Measurements from ENCODE around the gene MID1.
"Not testable (repeated sequence)": the region's sequence is repeated elsewhere in the genome, so short reads cannot be mapped to it uniquely, and the experiment has no call there.

Gene MID1

DNA sequence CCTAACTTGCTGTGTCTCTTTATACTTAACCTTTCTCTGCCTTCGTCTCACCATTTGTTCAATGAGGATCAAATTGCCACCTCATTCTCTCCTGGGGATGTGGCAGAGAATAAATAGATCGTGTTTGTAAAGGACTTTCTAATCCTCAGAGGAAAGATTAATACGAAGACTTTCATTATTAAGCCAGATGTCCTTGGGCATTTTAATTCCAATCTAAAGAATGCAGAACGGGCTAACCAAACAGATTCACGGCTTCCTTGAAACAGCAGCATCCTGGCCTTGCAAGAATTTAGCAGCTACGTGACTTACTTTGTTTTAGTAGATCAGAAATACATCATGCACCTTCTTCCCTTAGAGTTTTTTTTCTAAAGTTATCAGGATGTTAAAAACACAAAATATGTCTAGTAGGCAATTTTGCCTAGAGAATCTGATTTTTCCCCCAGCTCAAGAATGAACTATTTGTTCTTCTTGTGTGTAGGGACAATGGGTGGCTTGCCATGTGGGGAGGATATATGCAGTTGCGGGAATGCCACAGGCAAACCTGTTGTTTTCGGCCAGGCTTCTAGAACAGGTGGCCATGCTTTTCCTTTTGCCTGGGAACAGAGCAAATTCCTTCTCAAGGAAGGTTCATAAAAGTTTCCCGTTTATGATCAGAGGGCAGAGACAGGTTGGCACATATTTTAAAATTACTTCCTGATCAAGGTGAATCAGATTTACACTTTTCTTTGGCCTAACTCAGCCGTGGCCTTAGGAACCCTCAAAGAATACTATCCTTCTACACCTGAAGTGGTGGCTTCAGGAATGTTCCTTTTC lies 3.0 kb downstream of the MID1 start:
- no peak for DNase-seq

DNA sequence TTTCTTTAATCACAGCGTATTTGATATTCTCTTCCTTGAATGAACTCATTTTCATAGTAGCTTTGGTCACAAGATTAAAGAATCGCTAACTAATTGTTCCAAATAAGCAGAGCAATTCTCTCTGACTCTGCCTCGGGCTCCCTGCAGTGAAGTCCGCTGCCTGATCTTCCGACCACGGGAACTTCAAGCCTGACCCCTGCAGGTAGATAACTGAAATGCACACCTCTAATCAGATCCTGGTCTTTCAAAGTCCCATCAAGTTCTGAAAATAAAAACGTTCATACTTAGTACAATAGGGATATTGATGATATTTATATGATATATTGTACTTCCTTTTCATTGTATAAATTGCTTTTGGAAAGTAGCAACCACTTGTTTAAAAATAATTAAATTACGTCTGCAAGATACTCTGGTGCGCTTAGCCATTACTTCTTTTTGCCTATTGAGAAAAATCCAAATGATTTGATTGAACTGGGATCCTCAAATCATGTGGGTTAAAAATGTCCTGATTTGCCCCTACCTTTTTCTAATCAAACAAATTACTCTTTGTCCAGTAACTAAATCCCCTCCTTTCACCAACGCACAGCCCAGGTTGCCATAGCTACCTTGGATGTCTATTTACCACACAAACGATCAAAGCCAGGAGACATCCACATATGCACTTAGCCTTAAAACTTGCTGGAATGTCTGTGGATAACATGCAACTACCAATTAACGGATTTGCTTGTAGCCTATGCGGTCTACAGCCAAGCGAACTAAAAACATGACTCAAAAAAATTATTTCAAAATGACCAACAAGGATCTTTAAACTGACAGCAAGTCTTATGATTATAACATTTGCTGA lies 4.2 kb downstream of the MID1 start:
- DNase-seq = no peak

DNA sequence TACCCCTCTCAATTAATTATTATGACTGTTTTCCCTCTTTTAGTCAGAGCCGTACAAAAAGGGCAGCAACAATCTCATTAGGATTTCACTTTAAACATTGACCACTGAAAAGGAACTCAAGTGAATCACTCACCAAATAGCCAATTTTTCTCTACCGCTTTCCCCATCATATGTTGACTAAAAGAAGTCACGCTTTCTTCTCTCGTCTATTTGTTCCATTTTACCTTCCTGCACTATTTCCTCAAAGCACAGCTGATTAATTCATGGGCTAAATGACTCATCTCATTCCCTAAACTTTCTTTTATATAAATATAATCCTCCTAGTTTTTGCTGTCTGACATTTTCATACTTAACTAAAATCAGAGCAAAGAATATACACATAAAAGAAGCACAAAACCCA lies 8.2 kb downstream of the MID1 start:
- DNase-seq = no peak

DNA sequence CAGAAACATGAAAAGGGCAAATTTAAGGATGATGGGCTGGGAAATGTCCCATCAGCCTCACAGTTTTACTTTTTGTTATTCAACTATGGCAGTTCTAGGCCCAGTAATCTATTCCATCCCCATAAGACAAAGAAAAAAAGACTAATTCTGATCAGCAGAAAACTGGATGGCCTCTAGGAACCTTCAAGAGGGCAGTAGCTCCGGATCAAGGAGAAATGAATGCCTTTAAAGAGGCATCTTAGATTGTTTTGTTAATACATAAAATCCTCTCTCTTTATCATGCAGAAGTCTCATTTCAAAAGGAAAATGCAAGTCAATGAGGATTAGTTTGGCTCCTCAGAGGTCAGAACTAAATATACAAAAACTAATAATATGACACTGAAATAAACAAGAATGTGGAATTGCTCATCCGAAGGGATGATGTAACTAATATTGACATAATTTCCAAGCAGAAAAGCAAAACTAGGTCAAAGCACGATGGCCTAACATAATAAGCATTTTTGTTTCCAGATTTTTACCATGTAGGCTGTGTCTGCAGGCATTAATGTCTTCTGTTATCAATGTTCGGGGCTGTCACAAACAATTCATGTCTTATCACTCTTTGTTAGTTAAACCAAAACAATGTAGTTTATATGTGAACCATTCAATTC lies 8.8 kb downstream of the MID1 start:
- DNase-seq = no peak

DNA sequence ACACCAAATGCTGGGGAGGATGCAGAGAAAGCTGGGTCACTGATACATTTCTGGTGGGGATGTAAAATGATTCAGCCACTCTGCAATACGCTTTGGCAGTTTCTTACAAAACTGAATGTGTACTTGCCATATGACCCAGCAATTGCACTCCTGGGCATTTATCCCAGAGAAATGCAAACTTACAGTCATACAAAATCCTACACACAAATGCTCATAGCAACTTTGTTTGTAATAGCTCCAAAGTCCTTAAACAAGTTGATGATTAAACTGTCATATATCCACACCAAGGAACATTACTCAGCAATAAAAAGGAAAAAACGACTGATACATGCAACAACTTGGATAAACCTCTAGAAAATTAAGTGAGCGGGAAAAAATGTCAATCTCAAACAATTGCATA lies 12.3 kb downstream of the MID1 start:
- DNase-seq = no peak

GRCh38 chrX:10607233-10607632 lies 13.2 kb downstream of the MID1 start:
- no peak for DNase-seq

DNA sequence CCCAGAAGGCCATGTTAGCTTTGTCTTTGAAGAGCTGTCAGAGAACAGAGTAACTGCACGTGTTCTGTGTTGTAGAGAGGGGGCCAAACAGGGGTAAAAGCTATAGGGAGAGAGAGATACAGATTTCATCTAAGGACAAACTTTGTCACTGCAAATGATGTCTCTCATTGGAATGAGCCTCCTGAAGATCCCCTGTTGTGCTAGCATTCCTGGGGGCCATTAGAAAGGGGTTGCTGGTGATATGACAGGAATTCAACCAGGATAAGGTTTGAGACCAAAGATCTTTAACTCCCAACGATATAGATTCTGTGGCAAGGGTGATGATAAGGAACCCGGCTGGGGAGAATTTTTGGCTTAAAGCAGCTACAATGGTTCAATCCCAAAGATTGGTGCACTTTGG lies 16.8 kb downstream of the MID1 start:
- no peak for DNase-seq

GRCh38 chrX:10602646-10603045 lies 17.7 kb downstream of the MID1 start:
- no peak for DNase-seq

DNA sequence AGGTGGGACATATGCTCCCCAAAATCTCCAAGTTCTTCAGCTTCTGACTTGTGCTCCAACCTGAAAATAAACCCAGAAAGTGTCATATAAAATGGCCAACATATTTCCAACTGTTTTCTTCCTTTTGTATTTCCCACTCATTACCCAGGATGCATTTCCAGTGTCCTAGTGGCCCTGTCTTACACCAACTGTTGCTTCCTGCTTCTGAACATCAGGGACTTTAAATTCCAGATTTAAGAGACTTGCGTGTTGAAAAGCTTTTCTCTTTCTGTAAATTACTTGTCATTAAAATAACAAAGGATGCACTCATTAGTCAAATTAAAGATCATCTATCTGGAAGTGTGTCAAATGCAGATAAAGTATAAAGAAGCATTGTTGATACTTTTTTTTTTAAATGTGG lies 19.9 kb downstream of the MID1 start:
- no peak for DNase-seq

GRCh38 chrX:10598540-10598939 lies 21.8 kb downstream of the MID1 start:
- DNase-seq = no peak

DNA sequence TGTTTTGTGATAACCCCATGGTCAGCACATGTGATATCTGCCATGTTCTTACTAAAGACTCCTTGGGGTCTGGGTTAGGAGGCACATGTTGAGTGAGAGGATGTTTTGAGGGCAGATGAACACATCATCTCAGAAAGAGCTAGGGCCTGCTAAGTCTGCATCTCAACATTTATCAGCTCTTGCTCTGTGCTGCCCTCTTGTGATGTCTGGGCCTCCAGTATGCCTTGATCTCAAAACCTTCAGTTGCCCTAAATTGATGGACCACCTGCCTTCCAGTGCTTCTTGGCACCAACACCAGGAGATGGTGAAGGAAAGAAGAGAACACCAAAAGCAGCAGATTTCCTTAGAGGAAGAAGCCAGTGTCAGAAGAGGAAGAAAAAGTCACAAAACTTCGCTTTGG lies 22.5 kb downstream of the MID1 start:
- DNase-seq = no peak

- DNase-seq = no peak
Observed at GRCh38 chrX:10591363-10592335, 28.7 kb downstream of the MID1 start.

GRCh38 chrX:10589787-10590186 lies 30.6 kb downstream of the MID1 start:
- DNase-seq = not testable (repeated sequence)

DNA sequence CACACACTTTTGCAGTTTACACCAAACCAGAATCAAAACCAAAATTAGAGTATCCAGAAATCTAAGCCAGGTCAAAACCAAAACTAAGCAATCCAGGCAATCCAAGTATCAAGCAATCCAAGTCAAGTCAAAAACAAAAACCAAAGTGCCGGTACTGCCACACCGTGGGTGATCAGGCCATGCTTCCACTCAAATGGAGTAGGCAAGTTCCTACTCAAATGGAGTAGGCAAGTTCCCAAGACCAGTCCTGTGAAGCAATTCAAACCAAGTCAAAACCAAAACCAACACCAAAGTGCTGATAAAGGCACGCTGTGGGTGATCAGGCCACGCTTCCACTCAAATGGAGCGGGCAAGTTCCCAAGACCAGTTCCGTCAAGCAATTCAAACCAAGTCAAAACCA lies 31.3 kb downstream of the MID1 start:
- no peak for DNase-seq

- DNase-seq = not testable (repeated sequence)
Observed at GRCh38 chrX:10584882-10585281, 35.5 kb downstream of the MID1 start.

GRCh38 chrX:10582945-10583344 lies 37.4 kb downstream of the MID1 start:
- DNase-seq = no peak

- DNase-seq = no peak
Observed at GRCh38 chrX:10582215-10582733, 38.1 kb downstream of the MID1 start.

DNA sequence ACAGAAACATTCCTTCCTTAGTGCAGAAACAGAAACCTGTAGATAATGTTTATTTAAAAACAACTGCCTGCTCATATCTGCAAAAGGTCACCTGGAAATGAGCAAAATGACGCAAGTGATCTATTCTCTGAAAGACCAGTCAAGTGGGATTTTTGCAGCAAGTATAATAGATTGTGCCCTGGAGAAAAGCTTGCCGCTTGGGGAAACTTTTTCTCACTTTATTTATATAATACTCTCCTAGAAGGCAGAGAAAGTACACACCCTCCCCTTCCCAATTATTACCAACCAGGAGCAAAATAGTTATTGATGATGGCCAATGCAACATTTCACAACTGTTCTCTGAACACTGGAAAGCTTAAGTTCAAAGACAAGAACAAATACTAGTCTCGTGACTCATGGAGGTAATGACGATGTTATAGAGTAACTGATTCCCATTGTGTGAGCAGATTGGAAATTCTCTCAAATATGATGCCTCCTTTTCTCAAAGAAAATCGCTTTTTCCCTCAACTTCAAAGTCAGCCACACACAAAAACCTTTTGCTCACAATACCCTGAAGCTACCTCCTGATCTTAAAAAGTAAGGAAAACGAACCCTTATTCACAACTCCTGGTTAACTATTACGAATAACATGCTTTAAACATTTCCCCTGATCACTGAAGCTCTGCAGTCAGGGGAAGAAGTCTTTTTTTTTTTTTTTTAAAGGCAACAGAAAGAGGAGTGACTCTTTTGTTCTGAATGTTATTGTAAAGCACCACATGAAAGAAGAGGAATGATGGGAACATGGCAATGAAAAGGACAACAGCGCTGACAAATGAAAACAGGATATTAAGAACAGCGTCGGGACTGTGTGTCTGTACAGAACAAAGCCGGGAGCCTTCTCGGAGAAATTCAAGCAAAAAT lies 41.0 kb downstream of the MID1 start:
- DNase-seq = peak; percentile 17

DNA sequence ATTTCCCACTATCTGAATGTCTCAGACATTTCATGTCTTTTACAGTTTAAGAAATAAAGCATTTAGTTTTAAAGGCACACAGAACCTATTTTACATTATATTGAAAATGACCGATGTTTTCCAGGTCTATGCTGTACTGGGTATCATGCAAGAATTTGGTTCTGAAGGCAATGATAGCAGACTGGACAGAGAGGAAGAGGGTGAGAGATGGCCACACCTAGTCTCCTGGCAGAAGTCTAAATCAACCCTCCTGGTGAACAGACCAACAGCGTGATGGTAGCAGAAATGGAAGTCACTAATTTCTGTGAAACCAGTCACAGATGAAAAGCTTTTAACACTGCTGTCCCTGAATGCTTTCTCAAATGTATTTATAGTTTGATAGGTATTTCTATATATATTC lies 41.9 kb downstream of the MID1 start:
- no peak for DNase-seq

DNA sequence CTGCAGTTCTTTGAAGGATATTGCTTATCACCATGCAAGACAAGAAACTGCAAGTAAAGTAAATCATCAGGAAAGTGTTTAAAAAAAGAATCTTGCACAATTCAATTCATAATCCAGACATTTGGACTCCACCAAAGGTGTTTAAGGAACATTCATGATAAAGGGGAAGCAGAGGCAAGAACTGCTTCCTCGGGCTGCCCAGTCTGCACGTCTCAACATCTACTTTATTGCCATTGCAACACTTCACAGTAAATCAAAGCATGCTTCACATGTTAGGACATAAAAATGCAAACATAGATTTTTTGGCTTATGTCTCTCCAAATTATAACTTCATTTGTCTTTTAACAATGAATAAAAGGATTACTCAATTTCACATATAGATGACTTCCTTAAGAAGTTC lies 42.5 kb downstream of the MID1 start:
- no peak for DNase-seq

DNA sequence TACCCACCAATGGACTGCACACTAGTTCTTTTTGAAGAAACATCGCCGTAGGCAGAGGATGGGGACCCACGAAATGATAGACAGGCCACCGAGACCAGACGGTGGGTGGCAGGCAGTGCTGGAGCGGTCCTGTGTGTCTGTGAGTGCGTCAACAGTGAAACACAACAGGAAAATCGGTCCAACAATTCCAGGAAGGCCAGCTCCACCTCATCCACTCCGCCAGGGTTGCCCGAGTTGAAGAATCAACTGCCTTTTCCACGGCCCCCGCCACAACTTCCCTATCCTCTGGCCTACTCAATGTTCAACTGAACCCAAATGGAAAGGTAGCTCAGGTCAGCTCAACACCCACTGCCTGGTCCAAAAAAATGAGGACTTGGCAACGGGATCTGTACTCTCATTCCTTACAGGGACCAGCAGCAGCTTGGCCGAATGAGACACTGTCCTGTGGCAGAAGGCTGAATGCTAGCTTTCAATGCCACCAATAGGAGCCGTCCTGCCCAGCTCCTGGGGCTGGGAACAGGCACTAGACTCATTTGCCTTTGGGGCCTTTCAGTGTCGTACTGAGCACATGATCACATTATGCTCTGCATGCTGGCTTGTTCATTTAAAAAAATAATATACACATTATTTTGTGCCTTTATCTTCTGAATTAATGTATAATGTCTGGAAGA lies 43.5 kb downstream of the MID1 start:
- DNase-seq = no peak

All from DMS153 (cell line).